Measurements from ENCODE around the gene LMAN2L. TPM values are rescaled to one million over a fixed set of nuclear protein-coding genes. Genes with fewer than 3 reads are reported as not detected.

Gene LMAN2L
- polyA plus RNA-seq, 1 donor, result 25.4 TPM

- DNase-seq (ENCODE audit: low read depth), result no peak
Observed at GRCh38 chr2:96703021-96703751, 36.7 kb downstream of the LMAN2L start.

DNA sequence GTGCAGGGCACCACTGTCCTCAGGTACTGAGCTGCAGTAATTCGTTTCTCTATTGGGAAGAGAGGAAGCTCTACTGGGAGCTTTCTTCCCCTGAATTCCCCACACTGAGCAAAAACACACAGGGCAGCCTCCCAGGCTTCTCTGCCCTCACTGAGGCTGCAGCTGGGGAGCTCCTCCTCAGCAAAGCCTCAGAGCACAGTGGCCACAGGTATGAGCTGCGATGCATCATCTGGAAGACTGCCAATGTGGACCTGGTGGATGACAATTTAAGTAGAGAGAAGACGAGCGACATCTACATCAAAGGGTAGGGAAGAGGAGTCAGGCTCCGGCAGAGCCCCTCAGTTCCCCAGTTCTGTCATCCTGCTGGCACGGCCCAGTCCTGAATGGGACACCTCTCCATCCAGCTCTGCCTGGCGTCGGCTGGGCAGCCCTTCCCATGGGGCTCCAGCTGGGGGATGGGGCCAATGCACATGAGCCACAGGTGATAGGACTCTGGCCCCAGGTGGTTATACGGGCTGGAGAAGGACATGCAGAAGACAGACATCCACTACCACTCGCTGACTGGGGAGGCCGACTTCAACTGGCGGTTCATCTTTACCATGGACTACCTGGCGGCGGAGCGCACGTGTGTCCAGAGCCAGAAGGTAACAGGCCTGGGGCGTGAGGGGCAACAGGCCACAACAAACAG is 37.6 kb downstream of the LMAN2L start:
- no peak for DNase-seq (ENCODE audit: low read depth)

GRCh38 chr2:96701636-96702035 is 38.2 kb downstream of the LMAN2L start:
- no peak for DNase-seq (ENCODE audit: low read depth)

DNA sequence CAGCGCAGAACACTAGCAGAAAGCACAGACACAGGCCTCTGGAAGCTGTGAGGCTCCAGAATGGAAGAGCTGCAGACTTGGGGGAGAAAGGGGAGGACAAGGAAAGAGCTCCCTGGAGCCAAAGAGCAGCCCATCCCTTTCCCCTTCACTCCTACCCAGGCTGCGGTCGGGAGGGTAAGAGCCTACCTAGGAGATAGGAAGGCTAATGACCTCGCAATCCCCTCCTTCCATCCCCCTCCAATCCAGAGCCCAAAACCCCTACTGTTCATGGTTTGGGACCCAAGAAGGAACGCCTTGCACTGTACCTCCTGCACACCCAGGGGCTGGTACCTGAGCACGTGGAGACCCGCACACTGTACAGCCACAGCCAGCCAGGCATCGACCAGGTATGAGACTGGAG is 39.8 kb downstream of the LMAN2L start:
- DNase-seq (ENCODE audit: low read depth), result no peak

- DNase-seq (ENCODE audit: low read depth), result no peak
Observed at GRCh38 chr2:96699621-96700020, 40.2 kb downstream of the LMAN2L start.

DNA sequence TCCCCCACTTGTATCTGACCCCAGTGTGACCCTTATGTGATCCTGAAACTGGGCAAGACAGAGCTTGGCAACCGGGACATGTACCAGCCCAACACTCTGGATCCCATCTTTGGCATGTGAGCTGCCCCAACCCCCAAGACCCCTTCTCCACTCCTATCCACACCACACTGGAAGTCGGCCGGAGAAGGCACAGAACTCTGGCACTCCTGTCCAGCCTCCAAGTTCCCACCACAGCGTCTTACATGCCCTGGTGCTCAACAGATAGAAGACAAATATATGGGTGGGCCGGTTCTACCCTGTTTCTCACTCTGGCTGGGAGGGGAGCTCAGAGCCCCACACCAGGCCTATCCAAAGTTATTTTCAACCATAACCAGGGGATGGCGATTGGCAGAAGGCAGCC is 40.8 kb downstream of the LMAN2L start:
- DNase-seq (ENCODE audit: low read depth), result no peak

DNA sequence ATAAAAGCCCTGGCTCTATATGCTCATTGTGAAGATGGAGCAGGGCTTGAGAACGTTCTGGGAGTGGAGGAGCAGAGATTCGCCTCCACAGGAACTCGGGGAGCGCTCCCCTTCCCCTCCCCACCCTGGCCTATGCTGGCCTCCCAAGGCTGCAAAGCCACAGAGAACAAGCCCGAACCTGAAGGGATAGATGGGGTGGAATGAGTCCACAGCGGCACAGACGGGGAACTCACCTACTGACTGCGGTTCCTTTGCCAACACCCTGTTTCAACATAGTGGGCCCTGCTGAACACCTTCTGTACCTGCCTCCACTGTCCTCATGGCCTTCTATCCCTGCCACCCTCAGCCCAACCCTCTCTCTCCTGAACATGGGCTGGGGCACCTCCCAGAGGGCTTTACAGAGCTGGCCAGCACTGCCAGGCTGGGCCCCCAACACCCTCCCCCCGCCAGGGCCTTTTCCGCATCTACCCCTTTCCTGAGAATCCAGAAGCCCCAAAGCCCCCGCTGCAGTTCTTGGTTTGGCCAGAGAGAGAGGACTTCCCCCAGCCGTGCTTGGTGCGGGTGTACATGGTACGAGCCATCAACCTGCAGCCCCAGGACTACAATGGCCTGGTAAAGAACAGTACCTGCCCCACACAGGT is 41.5 kb downstream of the LMAN2L start:
- DNase-seq (ENCODE audit: low read depth), result no peak

DNA sequence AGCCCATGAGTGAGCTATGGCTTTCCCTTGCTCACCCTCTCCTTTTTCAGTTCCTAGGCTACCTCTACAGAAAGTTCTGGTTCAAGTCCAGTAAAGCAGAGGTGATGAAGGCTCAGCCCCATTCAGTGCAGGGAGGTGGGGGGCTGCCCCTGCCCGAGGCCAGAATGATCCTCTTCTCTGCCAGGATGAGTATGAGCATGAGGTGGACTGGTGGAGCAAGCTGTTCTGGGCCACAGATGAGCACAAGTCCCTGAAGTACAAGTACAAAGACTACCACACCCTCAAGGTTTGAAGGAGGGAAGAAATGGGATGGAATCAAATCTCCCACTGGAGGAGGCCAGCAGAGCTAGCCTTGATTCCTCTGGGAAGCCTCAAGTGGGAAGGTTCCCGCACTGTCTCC is 42.4 kb downstream of the LMAN2L start:
- no peak for DNase-seq (ENCODE audit: low read depth)

DNA sequence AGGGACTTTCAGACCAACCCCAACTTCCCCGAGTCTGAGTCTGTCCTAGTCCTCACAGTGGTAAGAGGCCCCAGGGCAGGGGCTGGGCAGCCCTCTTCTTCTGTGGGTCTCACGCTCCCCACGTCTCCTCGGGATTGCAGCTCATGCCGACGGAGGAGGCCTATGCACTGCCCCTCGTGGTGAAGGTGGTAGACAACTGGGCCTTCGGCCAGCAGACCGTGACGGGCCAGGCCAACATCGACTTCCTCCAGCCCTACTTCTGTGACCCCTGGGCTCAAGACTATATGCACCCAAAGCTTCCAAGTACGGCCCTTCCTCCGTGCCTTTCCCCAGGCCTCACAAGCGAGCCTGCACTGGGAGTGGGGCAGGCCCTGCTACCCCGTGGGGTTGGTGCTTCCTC is 44.3 kb downstream of the LMAN2L start:
- DNase-seq (ENCODE audit: low read depth), result no peak

GRCh38 chr2:96694816-96695455 is 44.9 kb downstream of the LMAN2L start:
- DNase-seq (ENCODE audit: low read depth), result no peak

DNA sequence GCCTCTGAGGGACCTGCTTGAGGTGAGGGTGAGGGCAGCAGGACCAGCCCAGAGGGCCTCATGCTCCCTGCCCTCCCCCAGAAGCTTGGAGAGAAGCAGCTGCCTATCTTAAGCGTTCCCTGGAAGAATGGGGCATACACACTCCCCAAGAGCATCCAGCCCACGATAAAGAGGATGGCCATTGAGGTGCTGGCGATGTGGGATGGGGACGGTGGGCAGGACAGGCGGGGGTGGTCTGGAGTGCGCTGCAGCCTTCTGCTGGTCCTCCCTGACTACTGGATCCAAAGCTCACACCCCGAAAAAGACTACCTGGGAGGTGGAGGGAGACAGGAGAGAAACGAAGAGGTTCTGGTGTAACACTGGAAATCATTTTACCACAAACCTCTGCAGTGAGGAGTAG is 45.6 kb downstream of the LMAN2L start:
- DNase-seq (ENCODE audit: low read depth), result no peak

- DNase-seq (ENCODE audit: low read depth), result no peak
Observed at GRCh38 chr2:96693286-96694200, 46.3 kb downstream of the LMAN2L start.

DNA sequence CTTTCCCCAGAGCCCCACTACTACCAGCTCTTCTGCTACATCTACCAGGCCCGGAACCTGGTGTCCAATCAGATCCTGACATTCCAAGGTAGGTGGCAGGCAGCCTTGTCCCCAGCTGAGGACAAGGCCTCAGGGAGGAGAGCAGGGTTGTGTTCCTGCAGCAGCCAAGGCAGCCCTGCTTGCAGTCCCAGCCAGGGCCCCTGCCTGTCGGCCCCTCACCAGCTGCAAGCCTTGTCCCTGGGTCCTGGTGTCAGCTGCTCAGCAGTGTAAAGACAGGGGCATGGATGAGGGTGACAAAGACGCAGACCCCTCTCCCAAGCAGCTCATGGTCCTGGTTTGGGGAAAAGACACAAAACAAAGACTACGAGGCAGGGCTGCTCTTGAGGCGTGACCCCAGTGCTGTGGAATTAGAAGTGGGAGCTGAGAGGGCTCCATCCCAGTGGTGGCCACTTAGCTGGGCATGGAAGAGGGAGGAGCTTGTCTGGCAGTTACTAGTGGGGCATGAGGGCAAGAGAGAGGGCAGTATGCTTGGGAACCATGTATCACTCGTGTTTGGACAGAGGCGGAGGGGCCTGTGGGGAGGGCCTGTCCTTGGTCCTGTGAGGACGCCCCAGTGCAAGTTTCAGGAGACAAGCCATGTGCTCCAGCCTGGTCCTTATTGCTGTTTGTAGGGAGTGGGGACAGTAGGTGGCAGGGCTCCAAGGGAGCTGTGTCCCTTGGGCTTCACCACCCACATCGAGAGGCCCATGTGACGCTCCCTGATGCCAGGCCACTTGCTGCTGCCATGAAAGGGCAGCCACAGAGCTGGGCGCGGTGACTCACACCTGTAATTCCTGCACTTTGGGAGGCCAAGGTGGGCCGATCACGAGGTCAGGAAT is 47.5 kb downstream of the LMAN2L start:
- DNase-seq (ENCODE audit: low read depth), result no peak

DNA sequence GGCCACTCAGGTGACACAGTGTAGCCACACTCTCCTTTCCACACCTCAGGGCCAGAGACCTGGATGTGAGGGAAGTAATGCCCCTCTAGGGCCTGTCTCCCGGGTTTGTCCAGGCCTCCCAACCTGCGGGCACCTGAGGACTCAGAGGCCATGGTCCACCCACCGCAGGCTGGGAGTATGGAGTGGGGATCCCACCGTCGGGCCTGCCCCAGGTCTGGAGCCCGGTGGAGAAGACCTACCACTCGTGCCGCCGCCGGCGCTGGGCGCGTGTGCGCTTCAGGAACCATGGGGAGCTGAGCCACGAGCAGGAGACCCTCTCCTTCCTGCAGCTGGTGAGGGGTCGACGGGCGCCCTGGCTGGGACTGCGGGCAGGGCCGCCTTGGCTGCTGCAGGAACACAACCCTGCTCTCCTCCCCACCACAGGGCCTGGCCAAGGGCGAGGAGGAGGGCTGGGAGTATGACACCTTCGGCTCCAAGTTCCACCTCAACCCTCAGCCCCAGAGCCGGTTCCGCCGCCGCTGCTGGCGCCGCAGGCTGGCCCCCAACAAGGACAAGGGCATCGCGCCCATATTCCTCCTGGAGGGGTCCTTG is 48.7 kb downstream of the LMAN2L start:
- no peak for DNase-seq (ENCODE audit: low read depth)

- no peak for DNase-seq (ENCODE audit: low read depth)
Observed at GRCh38 chr2:96690306-96691021, 49.4 kb downstream of the LMAN2L start.

DNA sequence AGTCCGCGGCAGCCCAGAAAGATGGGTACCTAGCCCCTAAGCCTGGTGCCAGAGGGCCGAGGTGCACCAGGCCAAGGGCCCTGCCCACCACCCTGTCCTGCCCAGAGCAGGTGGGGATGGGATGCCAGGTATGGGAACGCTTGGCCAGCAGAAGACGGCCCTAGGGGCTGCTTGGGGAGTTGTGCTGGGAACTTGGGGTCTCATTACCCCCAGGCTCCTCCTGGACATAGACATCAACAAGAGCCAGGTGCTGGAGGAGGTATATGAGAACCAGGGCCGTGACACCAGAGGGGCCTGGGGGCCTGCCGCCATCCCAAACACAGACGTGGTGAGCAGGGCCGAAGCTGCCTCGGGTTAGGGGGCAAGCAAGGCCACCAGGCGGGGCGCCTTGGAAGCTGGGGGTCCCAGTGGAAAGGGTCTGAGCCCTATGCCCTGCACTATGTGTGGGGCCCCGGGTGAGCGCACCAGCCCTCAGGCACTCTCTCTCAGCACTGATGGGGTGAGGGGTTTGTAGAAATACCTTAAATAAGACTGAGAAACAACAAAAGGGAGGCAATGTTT is 50.4 kb downstream of the LMAN2L start:
- no peak for DNase-seq (ENCODE audit: low read depth)

- no peak for DNase-seq (ENCODE audit: low read depth)
Observed at GRCh38 chr2:96688649-96689430, 51.0 kb downstream of the LMAN2L start.
